Germinal center (tissue), 1 donor: ENCODE results near the gene PFDN5.

Experiments
- DNase-seq: peaks from one replicate; pipeline ENCODE4 v3.0.0; 2012; ENCODE audit warnings: mixed read lengths, low spot score

The PFDN5 gene

GRCh38 chr12:53295070-53295890 lies at the start of gene PFDN5:
TSS of gene PFDN5 (plus strand) at chr12:53295542. CDS start at chr12:53295568, 26 bp downstream.
- peak; percentile 86 for DNase-seq

GRCh38 chr12:53251477-53252348 lies 43.6 kb upstream of the PFDN5 start:
- peak; percentile 91 for DNase-seq

GRCh38 chr12:53252349-53252916 lies 42.9 kb upstream of the PFDN5 start:
- no peak for DNase-seq

- no peak for DNase-seq
Observed at GRCh38 chr12:53253298-53253697, 42.0 kb upstream of the PFDN5 start.

DNA sequence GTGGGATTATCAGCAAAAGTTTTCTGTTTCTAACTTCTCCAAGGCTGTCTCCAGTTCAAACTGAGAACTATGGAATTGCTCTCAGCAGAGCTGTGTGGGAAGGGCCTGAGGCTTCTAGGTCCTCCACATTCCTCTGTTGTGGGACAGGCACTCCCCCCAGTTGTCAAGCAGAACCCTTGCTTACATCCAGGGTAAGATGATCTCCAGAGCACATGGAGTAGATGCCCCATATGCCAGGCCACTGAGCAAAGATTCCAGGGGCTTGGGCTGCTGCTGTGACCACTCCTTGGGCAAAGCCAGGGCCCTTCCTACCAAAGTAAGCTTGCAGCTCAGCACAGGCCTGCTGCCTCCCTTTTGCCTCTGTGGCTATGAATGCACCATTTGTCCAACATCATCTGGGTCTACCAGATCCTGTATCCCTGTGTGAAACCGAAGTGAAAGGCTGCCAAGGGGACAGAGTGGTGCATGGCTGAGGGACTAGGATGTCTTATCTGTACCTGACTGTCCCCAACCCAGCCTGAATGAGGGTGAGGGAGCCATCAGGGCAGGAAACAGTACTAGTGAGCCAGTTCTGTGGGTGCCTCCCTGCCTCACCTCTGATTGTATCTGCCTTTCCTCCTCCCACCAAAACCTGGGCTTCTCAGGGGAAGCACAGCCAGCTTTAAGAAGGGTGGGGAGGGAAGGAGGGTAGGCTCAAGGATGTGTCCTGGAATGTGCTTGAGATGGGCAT lies 40.4 kb upstream of the PFDN5 start:
- DNase-seq: no peak

DNA sequence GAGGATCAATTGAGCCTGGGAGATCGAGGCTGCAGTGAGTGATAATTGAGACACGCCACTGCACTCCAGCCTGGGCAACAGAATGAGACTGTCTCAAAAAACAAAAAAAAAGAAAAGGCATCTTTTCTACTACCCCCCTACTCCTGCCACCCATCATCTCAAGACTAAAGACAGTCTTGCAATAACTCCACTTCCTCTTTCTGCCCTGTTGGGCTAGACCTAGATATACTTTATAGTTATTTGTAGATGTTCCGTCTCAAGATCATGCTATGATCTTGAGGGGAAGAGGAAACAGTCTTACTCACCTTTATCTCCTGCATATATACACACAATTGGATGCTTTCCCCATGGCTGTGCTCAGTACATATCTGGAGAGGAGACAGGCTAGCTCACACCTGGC lies 39.3 kb upstream of the PFDN5 start:
- DNase-seq: peak; percentile 75

GRCh38 chr12:53258541-53259539 lies 36.5 kb upstream of the PFDN5 start:
- no peak for DNase-seq

DNA sequence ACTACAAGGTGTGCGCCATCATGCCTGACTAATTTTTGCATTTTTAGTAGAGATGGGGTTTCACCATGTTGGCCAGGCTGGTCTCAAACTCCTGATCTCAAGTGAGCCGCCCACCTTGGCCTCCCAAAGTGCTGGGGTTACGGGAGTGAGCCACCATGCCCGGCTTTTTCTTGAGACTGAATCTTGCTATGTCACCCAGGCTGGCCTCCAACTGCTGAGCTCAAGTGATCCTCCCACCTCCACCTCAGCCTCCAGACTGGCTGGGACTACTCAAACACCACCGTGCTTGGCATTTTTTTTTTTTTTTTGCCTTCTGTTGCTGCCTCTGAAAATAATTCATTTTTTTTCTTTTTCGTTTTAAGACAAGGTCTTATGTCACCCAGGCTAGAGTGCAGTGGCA lies 35.5 kb upstream of the PFDN5 start:
- no peak for DNase-seq

DNA sequence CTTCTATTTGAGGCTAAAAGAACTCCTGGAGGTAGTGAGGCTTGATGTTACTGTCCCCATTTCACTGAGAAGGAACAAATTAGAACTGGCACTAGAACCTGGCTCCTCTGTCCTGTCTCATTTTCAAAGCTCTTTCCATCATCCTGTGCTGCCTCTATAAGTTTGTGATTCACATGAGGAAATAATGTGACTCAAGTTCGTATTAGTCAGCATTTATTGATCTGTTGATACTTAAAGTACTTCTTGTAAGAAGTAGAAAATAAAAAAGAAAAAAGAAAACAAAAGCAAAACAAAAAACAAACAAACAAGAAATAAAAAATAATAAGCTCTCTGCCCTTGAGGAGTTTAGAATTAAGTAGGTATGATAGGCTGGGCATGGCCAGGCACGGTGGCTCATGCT lies 29.6 kb upstream of the PFDN5 start:
- no peak for DNase-seq

DNA sequence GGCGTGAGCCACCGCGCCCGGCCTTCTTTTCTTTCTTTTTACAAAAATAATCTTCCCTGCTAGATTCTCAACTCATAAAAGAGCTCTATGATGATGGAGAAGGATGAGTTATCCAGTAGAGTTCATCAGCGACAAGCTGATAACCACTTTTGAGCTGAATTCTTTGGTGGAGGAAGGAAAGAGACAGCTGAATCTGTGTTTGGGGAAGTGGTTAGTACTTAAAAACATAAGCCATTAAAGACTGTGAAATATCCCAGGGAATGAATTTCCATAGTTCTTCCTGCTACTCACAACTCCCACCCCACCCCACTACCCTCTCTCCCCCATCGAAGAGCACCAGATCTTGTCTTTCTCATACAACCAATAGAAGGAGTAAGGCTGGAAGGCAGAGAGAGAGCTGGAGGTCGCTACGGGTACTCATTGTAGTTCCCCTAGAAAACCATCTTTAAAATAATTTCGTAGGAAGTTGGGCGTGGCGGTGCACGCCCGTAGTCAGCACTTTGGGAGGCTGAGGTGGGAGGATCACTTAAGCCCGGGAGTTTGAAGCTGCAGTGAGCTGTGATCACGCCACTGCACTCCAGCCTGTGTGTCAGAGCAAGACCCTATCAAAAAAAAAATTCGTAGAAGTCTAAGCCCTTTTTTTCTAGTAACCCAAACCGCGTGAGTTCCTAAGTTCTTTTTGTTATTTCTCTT lies 27.9 kb upstream of the PFDN5 start:
- no peak for DNase-seq

- DNase-seq: peak; percentile 93
Observed at GRCh38 chr12:53267999-53268629, 27.2 kb upstream of the PFDN5 start, which contains the start of gene ESPL1. TSS of gene ESPL1 (plus strand) at chr12:53268299. CDS start at chr12:53268767, 468 bp downstream.

DNA sequence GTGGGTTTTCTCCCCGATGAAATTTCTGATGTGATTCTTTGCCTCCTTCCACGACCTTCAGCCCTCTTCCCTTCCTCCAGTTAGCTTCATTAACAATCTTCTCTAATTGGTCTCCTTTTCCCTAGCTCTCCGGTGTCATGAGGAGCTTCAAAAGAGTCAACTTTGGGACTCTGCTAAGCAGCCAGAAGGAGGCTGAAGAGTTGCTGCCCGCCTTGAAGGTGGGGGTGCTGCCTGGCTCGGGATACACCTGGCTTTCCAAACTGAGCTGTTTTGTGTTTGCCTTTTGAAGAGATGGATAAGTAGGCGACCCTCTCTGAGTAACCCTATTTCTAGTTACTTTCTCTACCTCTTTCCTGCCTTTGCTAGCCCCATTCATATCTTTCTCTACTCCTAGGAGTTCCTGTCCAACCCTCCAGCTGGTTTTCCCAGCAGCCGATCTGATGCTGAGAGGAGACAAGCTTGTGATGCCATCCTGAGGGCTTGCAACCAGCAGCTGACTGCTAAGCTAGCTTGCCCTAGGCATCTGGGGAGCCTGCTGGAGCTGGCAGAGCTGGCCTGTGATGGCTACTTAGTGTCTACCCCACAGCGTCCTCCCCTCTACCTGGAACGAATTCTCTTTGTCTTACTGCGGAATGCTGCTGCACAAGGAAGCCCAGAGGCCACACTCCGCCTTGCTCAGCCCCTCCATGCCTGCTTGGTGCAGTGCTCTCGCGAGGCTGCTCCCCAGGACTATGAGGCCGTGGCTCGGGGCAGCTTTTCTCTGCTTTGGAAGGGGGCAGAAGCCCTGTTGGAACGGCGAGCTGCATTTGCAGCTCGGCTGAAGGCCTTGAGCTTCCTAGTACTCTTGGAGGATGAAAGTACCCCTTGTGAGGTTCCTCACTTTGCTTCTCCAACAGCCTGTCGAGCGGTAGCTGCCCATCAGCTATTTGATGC lies 26.4 kb upstream of the PFDN5 start:
- no peak for DNase-seq

- DNase-seq: no peak
Observed at GRCh38 chr12:53274445-53274844, 20.9 kb upstream of the PFDN5 start.

DNA sequence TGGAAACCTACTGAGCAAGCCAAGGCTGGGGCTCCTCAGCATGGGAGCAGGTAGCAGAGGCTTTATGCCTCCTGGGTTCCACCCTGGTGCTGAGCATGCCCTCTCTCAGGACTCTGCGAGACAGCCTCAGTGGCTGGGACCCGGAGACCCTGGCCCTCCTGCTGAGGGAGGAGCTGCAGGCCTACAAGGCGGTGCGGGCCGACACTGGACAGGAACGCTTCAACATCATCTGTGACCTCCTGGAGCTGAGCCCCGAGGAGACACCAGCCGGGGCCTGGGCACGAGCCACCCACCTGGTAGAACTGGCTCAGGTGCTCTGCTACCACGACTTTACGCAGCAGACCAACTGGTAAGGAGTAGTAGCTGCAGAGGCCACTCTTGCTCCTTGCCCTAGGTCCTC lies 18.8 kb upstream of the PFDN5 start:
- no peak for DNase-seq

GRCh38 chr12:53277981-53278380 lies 17.4 kb upstream of the PFDN5 start:
- no peak for DNase-seq

GRCh38 chr12:53279283-53279869 lies 16.0 kb upstream of the PFDN5 start:
- DNase-seq: no peak

GRCh38 chr12:53279888-53280498 lies 15.3 kb upstream of the PFDN5 start:
- DNase-seq: no peak

DNA sequence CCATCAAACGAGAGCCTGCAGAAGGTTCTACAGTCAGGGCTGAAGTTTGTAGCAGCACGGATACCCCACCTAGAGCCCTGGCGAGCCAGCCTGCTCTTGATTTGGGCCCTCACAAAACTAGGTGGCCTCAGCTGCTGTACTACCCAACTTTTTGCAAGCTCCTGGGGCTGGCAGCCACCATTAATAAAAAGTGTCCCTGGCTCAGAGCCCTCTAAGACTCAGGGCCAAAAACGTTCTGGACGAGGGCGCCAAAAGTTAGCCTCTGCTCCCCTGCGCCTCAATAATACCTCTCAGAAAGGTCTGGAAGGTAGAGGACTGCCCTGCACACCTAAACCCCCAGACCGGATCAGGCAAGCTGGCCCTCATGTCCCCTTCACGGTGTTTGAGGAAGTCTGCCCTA lies 8.9 kb upstream of the PFDN5 start:
- no peak for DNase-seq
